IPS DF 6.9 (cell line): ENCODE results near the gene ABHD16A.

ENCODE experiments used
- DNase-seq: peaks from one replicate; pipeline ENCODE4 v3.0.0-alpha.2; 2013; ENCODE audit warnings: low read depth, low spot score
- H3K27ac ChIP-seq: one replicate; pipeline ENCODE4 v1.5.1; 2013; ENCODE audit warnings: low read length, control low read depth
- H3K27me3 ChIP-seq: 2 replicates; pipeline ENCODE4 v1.6.1; 2013; ENCODE audit warnings: mild to moderate bottlenecking, low read length; ENCODE audit not compliant: control insufficient read depth, insufficient read depth
- H3K36me3 ChIP-seq: 2 replicates; pipeline ENCODE4 v1.6.1; 2013; ENCODE audit warnings: low read length; ENCODE audit not compliant: control insufficient read depth, insufficient read depth
- H3K4me1 ChIP-seq: 2 replicates; pipeline ENCODE4 v1.6.1; 2013; ENCODE audit warnings: low read length; ENCODE audit not compliant: control insufficient read depth, insufficient read depth
- H3K4me3 ChIP-seq: 2 replicates; pipeline ENCODE4 v1.5.1; 2013; ENCODE audit warnings: mild to moderate bottlenecking, low read length
- H3K9me3 ChIP-seq: 2 replicates; pipeline ENCODE4 v1.6.1; 2013; ENCODE audit warnings: low read length, inconsistent platforms; ENCODE audit not compliant: control insufficient read depth, insufficient read depth
- WGBS: extraction: QIAGEN DNeasy Blood & Tissue Kit; methylation state at CpG from one replicate; pipeline ENCODE4 v1.1.7; 2013; ENCODE audit warnings: mixed read lengths, missing lambda C conversion rate; ENCODE audit not compliant: insufficient read length, insufficient coverage; 5-methylcytosine and 5-hydroxymethylcytosine counted together

Gene ABHD16A

GRCh38 chr6:31700740-31701401 is 2.3 kb downstream of the ABHD16A start:
- no peaks in the 10 kb centered on the region for H3K9me3 ChIP-seq
- no peak overlapping the region for H3K27ac ChIP-seq
- H3K4me1 ChIP-seq = peaks cover 6% of the 10 kb centered on the region
- no CpG with 5 or more reads among the region's 5 CpGs for whole genome bisulfite sequencing
- no peak overlapping the region for H3K4me3 ChIP-seq
- no peak for DNase-seq
- no peaks in the 10 kb centered on the region for H3K27me3 ChIP-seq
- H3K36me3 ChIP-seq = peaks cover 2% of the 10 kb centered on the region; the same call in 1 of the 2 replicates

GRCh38 chr6:31697555-31697954 is 5.6 kb downstream of the ABHD16A start:
- no peak overlapping the region for H3K4me3 ChIP-seq
- DNase-seq = no peak
- peaks cover 6% of the 10 kb centered on the region for H3K4me1 ChIP-seq
- no peaks in the 10 kb centered on the region for H3K9me3 ChIP-seq
- no CpG with 5 or more reads among the region's 3 CpGs for WGBS
- H3K36me3 ChIP-seq = peaks cover 2% of the 10 kb centered on the region; the same call in 1 of the 2 replicates
- H3K27ac ChIP-seq = no peak overlapping the region
- no peaks in the 10 kb centered on the region for H3K27me3 ChIP-seq

- H3K36me3 ChIP-seq = peaks cover 6% of the 10 kb centered on the region; the same call in 1 of the 2 replicates
Observed at GRCh38 chr6:31693535-31693934, 9.6 kb downstream of the ABHD16A start.

GRCh38 chr6:31692886-31693285 is 10.2 kb downstream of the ABHD16A start:
- no peaks in the 10 kb centered on the region for H3K4me1 ChIP-seq

More at GRCh38 chr6:31693535-31693934, 9.6 kb downstream of the ABHD16A start:
- no peaks in the 10 kb centered on the region for H3K27me3 ChIP-seq
- no peak overlapping the region for H3K27ac ChIP-seq
- no CpG with 5 or more reads among the region's 6 CpGs for whole genome bisulfite sequencing
- H3K9me3 ChIP-seq = no peaks in the 10 kb centered on the region
- H3K4me3 ChIP-seq = no peak overlapping the region
- H3K4me1 ChIP-seq = no peaks in the 10 kb centered on the region
- no peak for DNase-seq

GRCh38 chr6:31692353-31692752 is 10.8 kb downstream of the ABHD16A start:
- Histone ChIP-seq H3K36me3 (peaks cover 11% of the 10 kb centered on the region), H3K9me3 (no peaks in the 10 kb centered on the region), H3K27ac (no peak overlapping the region), H3K4me3 (no peak overlapping the region), H3K27me3 (no peaks in the 10 kb centered on the region), H3K4me1 (no peaks in the 10 kb centered on the region)
- no CpG with 5 or more reads among the region's 4 CpGs for WGBS
- DNase-seq = no peak

More at GRCh38 chr6:31692886-31693285, 10.2 kb downstream of the ABHD16A start:
- WGBS = no CpG with 5 or more reads among the region's 9 CpGs
- Histone ChIP-seq H3K27me3 (no peaks in the 10 kb centered on the region), H3K4me3 (no peak overlapping the region), H3K9me3 (no peaks in the 10 kb centered on the region), H3K27ac (no peak overlapping the region), H3K36me3 (peaks cover 9% of the 10 kb centered on the region)
- no peak for DNase-seq

GRCh38 chr6:31691564-31692108 is 11.5 kb downstream of the ABHD16A start:
- Histone ChIP-seq H3K4me3 (no peak overlapping the region), H3K36me3 (peaks cover 13% of the 10 kb centered on the region), H3K9me3 (no peaks in the 10 kb centered on the region), H3K27me3 (no peaks in the 10 kb centered on the region), H3K4me1 (no peaks in the 10 kb centered on the region), H3K27ac (no peak overlapping the region)
- WGBS = no CpG with 5 or more reads among the region's 12 CpGs
- no peak for DNase-seq

- no CpG with 5 or more reads among the region's 6 CpGs for WGBS
- Histone ChIP-seq H3K36me3 (peaks cover 13% of the 10 kb centered on the region), H3K27me3 (no peaks in the 10 kb centered on the region), H3K9me3 (no peaks in the 10 kb centered on the region), H3K27ac (no peak overlapping the region), H3K4me3 (no peak overlapping the region), H3K4me1 (no peaks in the 10 kb centered on the region)
- no peak for DNase-seq
Observed at GRCh38 chr6:31691078-31691463, 12.1 kb downstream of the ABHD16A start.

- no peak overlapping the region for H3K4me3 ChIP-seq
- no peaks in the 10 kb centered on the region for H3K27me3 ChIP-seq
- no peaks in the 10 kb centered on the region for H3K4me1 ChIP-seq
- H3K36me3 ChIP-seq = peaks cover 13% of the 10 kb centered on the region
- H3K9me3 ChIP-seq = no peaks in the 10 kb centered on the region
- no CpG with 5 or more reads among the region's 10 CpGs for WGBS
- DNase-seq = no peak
- no peak overlapping the region for H3K27ac ChIP-seq
Observed at GRCh38 chr6:31690231-31691077, 12.7 kb downstream of the ABHD16A start.

- Histone ChIP-seq H3K9me3 (no peaks in the 10 kb centered on the region), H3K36me3 (peaks cover 13% of the 10 kb centered on the region), H3K27me3 (no peaks in the 10 kb centered on the region), H3K4me1 (no peaks in the 10 kb centered on the region), H3K4me3 (no peak overlapping the region), H3K27ac (no peak overlapping the region)
- no CpG with 5 or more reads among the region's 11 CpGs for WGBS
- no peak for DNase-seq
Observed at GRCh38 chr6:31689249-31690110, 13.6 kb downstream of the ABHD16A start.
